HEK293 (cell line): ENCODE measurements around the gene KCNMA1.
A peak's percentile ranks its signal among the peaks of the same experiment; 100 is the strongest.

Experiments
- EGR2 ChIP-seq: fragments of 450-650 bp; formaldehyde crosslinking; IDR thresholded peaks from 2 replicates; pipeline ENCODE4 v1.5.1; 2016; ENCODE audit warnings: low read depth, missing biosample characterization, missing genetic modification characterization
- GFI1B ChIP-seq: fragments of 450-650 bp; formaldehyde crosslinking; IDR thresholded peaks from 2 replicates; pipeline ENCODE4 v1.5.1; 2016; ENCODE audit warnings: missing biosample characterization, missing genetic modification characterization
- OSR2 ChIP-seq: fragments of 450-650 bp; formaldehyde crosslinking; IDR thresholded peaks from 2 replicates; pipeline ENCODE4 v1.5.1; 2016; ENCODE audit warnings: missing biosample characterization, missing genetic modification characterization
- ZBTB1 ChIP-seq: fragments of 450-650 bp; formaldehyde crosslinking; IDR thresholded peaks from 2 replicates; pipeline ENCODE4 v1.5.1; 2016; ENCODE audit warnings: missing biosample characterization, missing genetic modification characterization
- ZEB2 ChIP-seq: fragments of 450-650 bp; formaldehyde crosslinking; IDR thresholded peaks from 2 replicates; pipeline ENCODE4 v1.5.1; 2016; ENCODE audit warnings: missing biosample characterization, missing genetic modification characterization
- ZFHX2 ChIP-seq: fragments of 450-650 bp; formaldehyde crosslinking; conservative IDR thresholded peaks from 2 replicates; pipeline ENCODE4 v1.5.1; 2016; ENCODE audit warnings: missing biosample characterization, missing genetic modification characterization
- ZFP69B ChIP-seq: fragments of 450-650 bp; formaldehyde crosslinking; IDR thresholded peaks from 2 replicates; pipeline ENCODE4 v1.5.1; 2016; ENCODE audit warnings: missing biosample characterization, missing genetic modification characterization
- ZNF10 ChIP-seq: fragments of 450-650 bp; formaldehyde crosslinking; IDR thresholded peaks from 2 replicates; pipeline ENCODE4 v1.5.1; 2017; ENCODE audit warnings: missing biosample characterization, missing genetic modification characterization
- ZNF114 ChIP-seq: fragments of 450-650 bp; formaldehyde crosslinking; IDR thresholded peaks from 2 replicates; pipeline ENCODE4 v1.5.0; 2017; ENCODE audit warnings: missing biosample characterization, missing genetic modification characterization
- ZNF133 ChIP-seq: fragments of 450-650 bp; formaldehyde crosslinking; IDR thresholded peaks from 2 replicates; pipeline ENCODE4 v1.5.1; 2016; ENCODE audit warnings: missing biosample characterization, missing genetic modification characterization
- ZNF16 ChIP-seq: fragments of 450-650 bp; formaldehyde crosslinking; IDR thresholded peaks from 2 replicates; pipeline ENCODE4 v1.5.1; 2016; ENCODE audit warnings: low read depth, missing biosample characterization, missing genetic modification characterization
- ZNF335 ChIP-seq: fragments of 450-650 bp; formaldehyde crosslinking; conservative IDR thresholded peaks from 2 replicates; pipeline ENCODE4 v1.5.1; 2016; ENCODE audit warnings: missing biosample characterization, missing genetic modification characterization
- ZNF350 ChIP-seq: fragments of 450-650 bp; formaldehyde crosslinking; IDR thresholded peaks from 2 replicates; pipeline ENCODE4 v1.5.0; 2017; ENCODE audit warnings: missing biosample characterization, mild to moderate bottlenecking, missing genetic modification characterization
- ZNF514 ChIP-seq: fragments of 450-650 bp; formaldehyde crosslinking; IDR thresholded peaks from 2 replicates; pipeline ENCODE4 v1.5.1; 2016; ENCODE audit warnings: missing biosample characterization, missing genetic modification characterization
- ZNF561 ChIP-seq: fragments of 450-650 bp; IDR thresholded peaks from 2 replicates; pipeline ENCODE4 v1.5.1; 2018; ENCODE audit warnings: missing biosample characterization, missing genetic modification characterization, borderline replicate concordance
- ZNF585B ChIP-seq: fragments of 450-650 bp; formaldehyde crosslinking; IDR thresholded peaks from 2 replicates; pipeline ENCODE4 v1.5.1; 2016; ENCODE audit warnings: missing biosample characterization, missing genetic modification characterization
- ZNF629 ChIP-seq: fragments of 450-650 bp; formaldehyde crosslinking; IDR thresholded peaks from 2 replicates; pipeline ENCODE4 v1.5.1; 2017; ENCODE audit warnings: missing biosample characterization, missing genetic modification characterization
- ZNF677 ChIP-seq: fragments of 450-650 bp; IDR thresholded peaks from 2 replicates; pipeline ENCODE4 v1.5.0; 2018; ENCODE audit warnings: missing biosample characterization, mild to moderate bottlenecking, missing genetic modification characterization, moderate library complexity
- ZSCAN30 ChIP-seq: fragments of 450-650 bp; IDR thresholded peaks from 2 replicates; pipeline ENCODE4 v1.5.1; 2018; ENCODE audit warnings: missing biosample characterization, mild to moderate bottlenecking, missing genetic modification characterization, moderate library complexity
- TF ChIP-seq, protein P1 (sequence below): fragments of 450-650 bp; formaldehyde crosslinking; IDR thresholded peaks from 2 replicates; pipeline ENCODE4 v1.5.1; 2016; ENCODE audit warnings: missing biosample characterization, missing genetic modification characterization
- TF ChIP-seq, protein P2 (sequence below): fragments of 450-650 bp; formaldehyde crosslinking; IDR thresholded peaks from 2 replicates; pipeline ENCODE4 v1.5.1; 2017; ENCODE audit warnings: missing biosample characterization, missing genetic modification characterization
- TF ChIP-seq, protein P3 (sequence below): fragments of 450-650 bp; formaldehyde crosslinking; IDR thresholded peaks from 2 replicates; pipeline ENCODE4 v1.5.0; 2017; ENCODE audit warnings: missing biosample characterization, missing genetic modification characterization, borderline replicate concordance
- TF ChIP-seq, protein P4 (sequence below): fragments of 450-650 bp; formaldehyde crosslinking; IDR thresholded peaks from 2 replicates; pipeline ENCODE4 v1.5.1; 2016; ENCODE audit warnings: missing biosample characterization, missing genetic modification characterization
- TF ChIP-seq, protein P5 (sequence below): fragments of 450-650 bp; formaldehyde crosslinking; IDR thresholded peaks from 2 replicates; pipeline ENCODE4 v1.5.1; 2017; ENCODE audit warnings: missing biosample characterization, missing genetic modification characterization
- TF ChIP-seq, protein P6 (sequence below): fragments of 450-650 bp; IDR thresholded peaks from 2 replicates; pipeline ENCODE4 v1.5.1; 2018; ENCODE audit warnings: missing biosample characterization, mild to moderate bottlenecking, missing genetic modification characterization

KCNMA1 gene

DNA sequence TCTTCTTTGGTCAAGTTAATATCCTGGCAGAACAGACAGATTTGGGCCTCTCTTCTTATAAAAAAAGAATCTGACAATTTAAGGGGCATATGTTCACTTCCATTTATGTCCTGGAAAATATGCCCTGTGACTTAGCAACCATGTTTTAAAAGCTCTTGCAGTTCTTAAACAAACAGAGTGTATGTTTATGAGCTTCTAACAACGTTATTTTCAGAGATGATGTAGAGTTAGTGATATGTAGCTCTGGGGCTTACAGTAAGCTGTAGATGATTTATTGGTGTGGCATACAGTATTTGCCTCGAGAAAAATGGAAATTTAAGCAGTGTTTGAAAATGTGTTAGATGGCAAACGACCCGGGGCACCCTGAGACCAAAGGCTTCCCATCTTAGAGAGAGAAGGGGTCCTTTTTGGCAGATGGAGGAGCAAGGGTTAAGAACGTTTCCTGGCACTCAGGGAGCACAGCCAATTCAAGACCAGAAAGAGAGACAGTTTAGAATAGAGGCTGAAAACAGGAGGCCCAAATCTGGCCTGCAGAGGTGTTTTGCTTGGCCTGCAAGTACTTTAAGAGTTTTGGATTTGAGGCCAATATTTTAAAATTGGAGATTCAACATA, 397.5 kb downstream of the KCNMA1 start (continued):
- TF ChIP-seq ZNF561 (tag by site-specific recombination): 0 out of 2 replicates have a peak, but pooled peaks have one; percentile 33
- TF ChIP-seq, protein P1, sequence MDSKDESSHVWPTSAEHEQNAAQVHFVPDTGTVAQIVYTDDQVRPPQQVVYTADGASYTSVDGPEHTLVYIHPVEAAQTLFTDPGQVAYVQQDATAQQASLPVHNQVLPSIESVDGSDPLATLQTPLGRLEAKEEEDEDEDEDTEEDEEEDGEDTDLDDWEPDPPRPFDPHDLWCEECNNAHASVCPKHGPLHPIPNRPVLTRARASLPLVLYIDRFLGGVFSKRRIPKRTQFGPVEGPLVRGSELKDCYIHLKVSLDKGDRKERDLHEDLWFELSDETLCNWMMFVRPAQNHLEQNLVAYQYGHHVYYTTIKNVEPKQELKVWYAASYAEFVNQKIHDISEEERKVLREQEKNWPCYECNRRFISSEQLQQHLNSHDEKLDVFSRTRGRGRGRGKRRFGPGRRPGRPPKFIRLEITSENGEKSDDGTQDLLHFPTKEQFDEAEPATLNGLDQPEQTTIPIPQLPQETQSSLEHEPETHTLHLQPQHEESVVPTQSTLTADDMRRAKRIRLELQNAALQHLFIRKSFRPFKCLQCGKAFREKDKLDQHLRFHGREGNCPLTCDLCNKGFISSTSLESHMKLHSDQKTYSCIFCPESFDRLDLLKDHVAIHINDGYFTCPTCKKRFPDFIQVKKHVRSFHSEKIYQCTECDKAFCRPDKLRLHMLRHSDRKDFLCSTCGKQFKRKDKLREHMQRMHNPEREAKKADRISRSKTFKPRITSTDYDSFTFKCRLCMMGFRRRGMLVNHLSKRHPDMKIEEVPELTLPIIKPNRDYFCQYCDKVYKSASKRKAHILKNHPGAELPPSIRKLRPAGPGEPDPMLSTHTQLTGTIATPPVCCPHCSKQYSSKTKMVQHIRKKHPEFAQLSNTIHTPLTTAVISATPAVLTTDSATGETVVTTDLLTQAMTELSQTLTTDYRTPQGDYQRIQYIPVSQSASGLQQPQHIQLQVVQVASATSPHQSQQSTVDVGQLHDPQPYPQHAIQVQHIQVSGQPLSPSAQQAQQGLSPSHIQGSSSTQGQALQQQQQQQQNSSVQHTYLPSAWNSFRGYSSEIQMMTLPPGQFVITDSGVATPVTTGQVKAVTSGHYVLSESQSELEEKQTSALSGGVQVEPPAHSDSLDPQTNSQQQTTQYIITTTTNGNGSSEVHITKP (tag by site-specific recombination): no peak
- 0 out of 2 replicates have a peak, but pooled peaks have one; percentile 32 for TF ChIP-seq ZNF629 (tag by site-specific recombination)
- TF ChIP-seq ZNF514 (tag by site-specific recombination): no peak
- TF ChIP-seq ZFP69B: no peak
- TF ChIP-seq, protein P2, sequence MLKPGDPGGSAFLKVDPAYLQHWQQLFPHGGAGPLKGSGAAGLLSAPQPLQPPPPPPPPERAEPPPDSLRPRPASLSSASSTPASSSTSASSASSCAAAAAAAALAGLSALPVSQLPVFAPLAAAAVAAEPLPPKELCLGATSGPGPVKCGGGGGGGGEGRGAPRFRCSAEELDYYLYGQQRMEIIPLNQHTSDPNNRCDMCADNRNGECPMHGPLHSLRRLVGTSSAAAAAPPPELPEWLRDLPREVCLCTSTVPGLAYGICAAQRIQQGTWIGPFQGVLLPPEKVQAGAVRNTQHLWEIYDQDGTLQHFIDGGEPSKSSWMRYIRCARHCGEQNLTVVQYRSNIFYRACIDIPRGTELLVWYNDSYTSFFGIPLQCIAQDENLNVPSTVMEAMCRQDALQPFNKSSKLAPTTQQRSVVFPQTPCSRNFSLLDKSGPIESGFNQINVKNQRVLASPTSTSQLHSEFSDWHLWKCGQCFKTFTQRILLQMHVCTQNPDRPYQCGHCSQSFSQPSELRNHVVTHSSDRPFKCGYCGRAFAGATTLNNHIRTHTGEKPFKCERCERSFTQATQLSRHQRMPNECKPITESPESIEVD (tag by site-specific recombination): peak; percentile 84
- no peak for TF ChIP-seq ZNF585B (tag by site-specific recombination)
- TF ChIP-seq GFI1B: 0 out of 2 replicates have a peak, but pooled peaks have one; percentile 9
- TF ChIP-seq, protein P3, sequence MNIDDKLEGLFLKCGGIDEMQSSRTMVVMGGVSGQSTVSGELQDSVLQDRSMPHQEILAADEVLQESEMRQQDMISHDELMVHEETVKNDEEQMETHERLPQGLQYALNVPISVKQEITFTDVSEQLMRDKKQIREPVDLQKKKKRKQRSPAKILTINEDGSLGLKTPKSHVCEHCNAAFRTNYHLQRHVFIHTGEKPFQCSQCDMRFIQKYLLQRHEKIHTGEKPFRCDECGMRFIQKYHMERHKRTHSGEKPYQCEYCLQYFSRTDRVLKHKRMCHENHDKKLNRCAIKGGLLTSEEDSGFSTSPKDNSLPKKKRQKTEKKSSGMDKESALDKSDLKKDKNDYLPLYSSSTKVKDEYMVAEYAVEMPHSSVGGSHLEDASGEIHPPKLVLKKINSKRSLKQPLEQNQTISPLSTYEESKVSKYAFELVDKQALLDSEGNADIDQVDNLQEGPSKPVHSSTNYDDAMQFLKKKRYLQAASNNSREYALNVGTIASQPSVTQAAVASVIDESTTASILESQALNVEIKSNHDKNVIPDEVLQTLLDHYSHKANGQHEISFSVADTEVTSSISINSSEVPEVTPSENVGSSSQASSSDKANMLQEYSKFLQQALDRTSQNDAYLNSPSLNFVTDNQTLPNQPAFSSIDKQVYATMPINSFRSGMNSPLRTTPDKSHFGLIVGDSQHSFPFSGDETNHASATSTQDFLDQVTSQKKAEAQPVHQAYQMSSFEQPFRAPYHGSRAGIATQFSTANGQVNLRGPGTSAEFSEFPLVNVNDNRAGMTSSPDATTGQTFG: no peak
- TF ChIP-seq ZNF114 (tag by site-specific recombination): no peak
- no peak for TF ChIP-seq ZNF350 (tag by site-specific recombination)
- no peak for TF ChIP-seq ZNF10
- TF ChIP-seq ZNF335 (tag by site-specific recombination): peak; percentile 75
- TF ChIP-seq, protein P4, sequence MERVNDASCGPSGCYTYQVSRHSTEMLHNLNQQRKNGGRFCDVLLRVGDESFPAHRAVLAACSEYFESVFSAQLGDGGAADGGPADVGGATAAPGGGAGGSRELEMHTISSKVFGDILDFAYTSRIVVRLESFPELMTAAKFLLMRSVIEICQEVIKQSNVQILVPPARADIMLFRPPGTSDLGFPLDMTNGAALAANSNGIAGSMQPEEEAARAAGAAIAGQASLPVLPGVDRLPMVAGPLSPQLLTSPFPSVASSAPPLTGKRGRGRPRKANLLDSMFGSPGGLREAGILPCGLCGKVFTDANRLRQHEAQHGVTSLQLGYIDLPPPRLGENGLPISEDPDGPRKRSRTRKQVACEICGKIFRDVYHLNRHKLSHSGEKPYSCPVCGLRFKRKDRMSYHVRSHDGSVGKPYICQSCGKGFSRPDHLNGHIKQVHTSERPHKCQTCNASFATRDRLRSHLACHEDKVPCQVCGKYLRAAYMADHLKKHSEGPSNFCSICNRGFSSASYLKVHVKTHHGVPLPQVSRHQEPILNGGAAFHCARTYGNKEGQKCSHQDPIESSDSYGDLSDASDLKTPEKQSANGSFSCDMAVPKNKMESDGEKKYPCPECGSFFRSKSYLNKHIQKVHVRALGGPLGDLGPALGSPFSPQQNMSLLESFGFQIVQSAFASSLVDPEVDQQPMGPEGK: no peak
- no peak for TF ChIP-seq ZEB2
- TF ChIP-seq, protein P5, sequence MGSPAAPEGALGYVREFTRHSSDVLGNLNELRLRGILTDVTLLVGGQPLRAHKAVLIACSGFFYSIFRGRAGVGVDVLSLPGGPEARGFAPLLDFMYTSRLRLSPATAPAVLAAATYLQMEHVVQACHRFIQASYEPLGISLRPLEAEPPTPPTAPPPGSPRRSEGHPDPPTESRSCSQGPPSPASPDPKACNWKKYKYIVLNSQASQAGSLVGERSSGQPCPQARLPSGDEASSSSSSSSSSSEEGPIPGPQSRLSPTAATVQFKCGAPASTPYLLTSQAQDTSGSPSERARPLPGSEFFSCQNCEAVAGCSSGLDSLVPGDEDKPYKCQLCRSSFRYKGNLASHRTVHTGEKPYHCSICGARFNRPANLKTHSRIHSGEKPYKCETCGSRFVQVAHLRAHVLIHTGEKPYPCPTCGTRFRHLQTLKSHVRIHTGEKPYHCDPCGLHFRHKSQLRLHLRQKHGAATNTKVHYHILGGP (tag by site-specific recombination): peak; percentile 35; the same call in 1 of the 2 replicates
- no peak for TF ChIP-seq ZBTB1 (tag by site-specific recombination)
- no peak for TF ChIP-seq EGR2 (tag by site-specific recombination)
- TF ChIP-seq ZFHX2 (tag by site-specific recombination): no peak
- no peak for TF ChIP-seq ZNF133
- TF ChIP-seq, protein P6, sequence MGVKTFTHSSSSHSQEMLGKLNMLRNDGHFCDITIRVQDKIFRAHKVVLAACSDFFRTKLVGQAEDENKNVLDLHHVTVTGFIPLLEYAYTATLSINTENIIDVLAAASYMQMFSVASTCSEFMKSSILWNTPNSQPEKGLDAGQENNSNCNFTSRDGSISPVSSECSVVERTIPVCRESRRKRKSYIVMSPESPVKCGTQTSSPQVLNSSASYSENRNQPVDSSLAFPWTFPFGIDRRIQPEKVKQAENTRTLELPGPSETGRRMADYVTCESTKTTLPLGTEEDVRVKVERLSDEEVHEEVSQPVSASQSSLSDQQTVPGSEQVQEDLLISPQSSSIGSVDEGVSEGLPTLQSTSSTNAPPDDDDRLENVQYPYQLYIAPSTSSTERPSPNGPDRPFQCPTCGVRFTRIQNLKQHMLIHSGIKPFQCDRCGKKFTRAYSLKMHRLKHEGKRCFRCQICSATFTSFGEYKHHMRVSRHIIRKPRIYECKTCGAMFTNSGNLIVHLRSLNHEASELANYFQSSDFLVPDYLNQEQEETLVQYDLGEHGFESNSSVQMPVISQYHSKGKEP (tag by site-specific recombination): 0 out of 2 replicates have a peak, but pooled peaks have one; percentile 24
- TF ChIP-seq ZNF16 (tag by site-specific recombination): no peak
- no peak for TF ChIP-seq ZSCAN30 (tag by site-specific recombination)
- TF ChIP-seq ZNF677 (tag by site-specific recombination): no peak
- peak; percentile 72; the same call in 1 of the 2 replicates for TF ChIP-seq OSR2 (tag by site-specific recombination)
